Measurements from ENCODE around the gene CKAP2L.

DNA sequence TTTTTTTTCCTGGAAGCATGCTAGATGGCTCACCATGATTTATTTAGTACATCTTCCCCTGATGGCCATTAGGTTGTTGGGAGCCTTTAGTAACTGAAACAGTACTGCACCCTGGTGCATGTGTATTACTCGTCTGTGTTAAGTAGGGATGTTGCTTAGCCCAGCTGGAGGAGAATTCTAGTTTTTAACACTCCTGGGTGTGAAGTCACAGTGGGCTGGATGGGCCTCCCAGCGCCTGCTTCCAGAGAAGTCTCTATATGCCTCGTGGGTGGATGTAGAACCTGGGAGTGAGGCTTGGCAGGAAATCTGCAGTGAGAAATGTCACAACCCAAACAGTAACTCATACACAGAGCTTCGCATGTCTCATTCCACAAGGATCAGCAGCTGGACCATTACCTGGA lies 72.5 kb downstream of the CKAP2L start:
- TF ChIP-seq, protein P1, sequence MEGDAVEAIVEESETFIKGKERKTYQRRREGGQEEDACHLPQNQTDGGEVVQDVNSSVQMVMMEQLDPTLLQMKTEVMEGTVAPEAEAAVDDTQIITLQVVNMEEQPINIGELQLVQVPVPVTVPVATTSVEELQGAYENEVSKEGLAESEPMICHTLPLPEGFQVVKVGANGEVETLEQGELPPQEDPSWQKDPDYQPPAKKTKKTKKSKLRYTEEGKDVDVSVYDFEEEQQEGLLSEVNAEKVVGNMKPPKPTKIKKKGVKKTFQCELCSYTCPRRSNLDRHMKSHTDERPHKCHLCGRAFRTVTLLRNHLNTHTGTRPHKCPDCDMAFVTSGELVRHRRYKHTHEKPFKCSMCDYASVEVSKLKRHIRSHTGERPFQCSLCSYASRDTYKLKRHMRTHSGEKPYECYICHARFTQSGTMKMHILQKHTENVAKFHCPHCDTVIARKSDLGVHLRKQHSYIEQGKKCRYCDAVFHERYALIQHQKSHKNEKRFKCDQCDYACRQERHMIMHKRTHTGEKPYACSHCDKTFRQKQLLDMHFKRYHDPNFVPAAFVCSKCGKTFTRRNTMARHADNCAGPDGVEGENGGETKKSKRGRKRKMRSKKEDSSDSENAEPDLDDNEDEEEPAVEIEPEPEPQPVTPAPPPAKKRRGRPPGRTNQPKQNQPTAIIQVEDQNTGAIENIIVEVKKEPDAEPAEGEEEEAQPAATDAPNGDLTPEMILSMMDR (IDR thresholded peaks at IDR 0.05 in 4 of 5, conservative IDR thresholded peaks at IDR 0.05 in 1 of 5): no peak
- no peak for TF ChIP-seq POLR2A (IDR thresholded peaks at IDR 0.05)
